SU-DHL-6 (cell line): Measurements from ENCODE around the gene LFNG.

Source experiments
- H2AFZ ChIP-seq: fragments of 200-600 bp; sonication (generic); 2 replicates; pipeline ENCODE4 v1.6.1; 2014; ENCODE audit warnings: low read depth, mild to moderate bottlenecking, moderate library complexity, mixed read lengths, antibody characterized with exemption, low read length; ENCODE audit not compliant: severe bottlenecking
- H3F3A ChIP-seq: fragments of 200-600 bp; shearing (Covaris generic); 2 replicates; pipeline ENCODE4 v1.6.0; 2016; ENCODE audit warnings: antibody characterized with exemption, mild to moderate bottlenecking; ENCODE audit not compliant: insufficient read depth
- H3K27ac ChIP-seq: fragments of 200-600 bp; sonication (generic); 2 replicates; pipeline ENCODE4 v1.5.1; 2016; ENCODE audit warnings: low read depth, mild to moderate bottlenecking, low read length, moderate library complexity, mixed read lengths
- H3K27me3 ChIP-seq: fragments of 200-600 bp; sonication (generic), shearing (Covaris generic); 2 replicates; pipeline ENCODE4 v1.6.0; 2014; ENCODE audit warnings: mild to moderate bottlenecking, low read length
- H3K36me3 ChIP-seq: fragments of 200-600 bp; sonication (generic); 2 replicates; pipeline ENCODE4 v1.6.1; 2014; ENCODE audit warnings: mild to moderate bottlenecking, low read length, mixed read lengths
- H3K4me2 ChIP-seq: fragments of 300-600, 200-600 bp; shearing (Covaris generic), sonication (generic); 2 replicates; pipeline ENCODE4 v1.6.0; 2014; ENCODE audit warnings: low read length, low read depth, mild to moderate bottlenecking; ENCODE audit not compliant: poor library complexity, severe bottlenecking
- H3K4me3 ChIP-seq: fragments of 200-600 bp; sonication (generic); 2 replicates; pipeline ENCODE4 v1.5.1; 2014; ENCODE audit warnings: antibody characterized with exemption, low read length, mild to moderate bottlenecking, mixed read lengths; ENCODE audit not compliant: insufficient read depth, poor library complexity, severe bottlenecking
- H3K79me2 ChIP-seq: fragments of 200-600 bp; sonication (generic); 2 replicates; pipeline ENCODE4 v1.6.1; 2014; ENCODE audit warnings: mild to moderate bottlenecking, low read length, moderate library complexity; ENCODE audit not compliant: insufficient read depth
- H3K9ac ChIP-seq: fragments of 200-600 bp; sonication (generic); 2 replicates; pipeline ENCODE4 v1.7.0; 2014; ENCODE audit warnings: mild to moderate bottlenecking, low read length
- H3K9me2 ChIP-seq: fragments of 200-600 bp; sonication (generic); replicated peaks from 2 replicates; pipeline ENCODE4 v1.6.1; 2014; ENCODE audit warnings: low read length; ENCODE audit not compliant: insufficient read depth
- H3K9me3 ChIP-seq: fragments of 200-600 bp; sonication (generic); 2 replicates; pipeline ENCODE4 v1.6.1; 2014; ENCODE audit warnings: low read length, mixed read lengths; ENCODE audit not compliant: insufficient read depth
- H4K20me1 ChIP-seq: fragments of 200-600 bp; sonication (generic); 2 replicates; pipeline ENCODE4 v1.6.1; 2014; ENCODE audit warnings: low read depth, mild to moderate bottlenecking, antibody characterized with exemption, low read length, moderate library complexity, mixed read lengths
- CTCF ChIP-seq: fragments of 200-600 bp; sonication (generic); IDR thresholded peaks from one replicate; pipeline ENCODE4 v1.5.1; 2017; ENCODE audit warnings: antibody characterized with exemption, mild to moderate bottlenecking, low read length, moderate library complexity; ENCODE audit not compliant: insufficient read depth, poor library complexity, severe bottlenecking
- EZH2phosphoT487 ChIP-seq: fragments of 200-600 bp; sonication (generic), shearing (Covaris generic); conservative IDR thresholded peaks from 2 replicates; pipeline ENCODE4 v1.6.1; 2018; ENCODE audit warnings: mild to moderate bottlenecking, antibody characterized with exemption, low read length, moderate library complexity, mixed read lengths

The LFNG gene

GRCh38 chr7:2478800-2479199 lies 40.8 kb upstream of the LFNG start:
- no peaks in the 10 kb centered on the region for H3K9me3 ChIP-seq
- H3F3A ChIP-seq = no peaks in the 10 kb centered on the region
- no peaks in the 10 kb centered on the region for H3K36me3 ChIP-seq
- H3K4me3 ChIP-seq = no peak overlapping the region
- TF ChIP-seq EZH2phosphoT487 (no peak), CTCF (no peak)
- H3K27ac ChIP-seq = no peak overlapping the region
- no peak overlapping the region for H3K9ac ChIP-seq
- no peaks in the 10 kb centered on the region for H4K20me1 ChIP-seq
- no peak overlapping the region for H3K4me2 ChIP-seq
- H3K27me3 ChIP-seq = no peaks in the 10 kb centered on the region
- H3K79me2 ChIP-seq = no peaks in the 10 kb centered on the region
- no peak overlapping the region for H2AFZ ChIP-seq
- H3K9me2 ChIP-seq = no peaks in the 10 kb centered on the region

DNA sequence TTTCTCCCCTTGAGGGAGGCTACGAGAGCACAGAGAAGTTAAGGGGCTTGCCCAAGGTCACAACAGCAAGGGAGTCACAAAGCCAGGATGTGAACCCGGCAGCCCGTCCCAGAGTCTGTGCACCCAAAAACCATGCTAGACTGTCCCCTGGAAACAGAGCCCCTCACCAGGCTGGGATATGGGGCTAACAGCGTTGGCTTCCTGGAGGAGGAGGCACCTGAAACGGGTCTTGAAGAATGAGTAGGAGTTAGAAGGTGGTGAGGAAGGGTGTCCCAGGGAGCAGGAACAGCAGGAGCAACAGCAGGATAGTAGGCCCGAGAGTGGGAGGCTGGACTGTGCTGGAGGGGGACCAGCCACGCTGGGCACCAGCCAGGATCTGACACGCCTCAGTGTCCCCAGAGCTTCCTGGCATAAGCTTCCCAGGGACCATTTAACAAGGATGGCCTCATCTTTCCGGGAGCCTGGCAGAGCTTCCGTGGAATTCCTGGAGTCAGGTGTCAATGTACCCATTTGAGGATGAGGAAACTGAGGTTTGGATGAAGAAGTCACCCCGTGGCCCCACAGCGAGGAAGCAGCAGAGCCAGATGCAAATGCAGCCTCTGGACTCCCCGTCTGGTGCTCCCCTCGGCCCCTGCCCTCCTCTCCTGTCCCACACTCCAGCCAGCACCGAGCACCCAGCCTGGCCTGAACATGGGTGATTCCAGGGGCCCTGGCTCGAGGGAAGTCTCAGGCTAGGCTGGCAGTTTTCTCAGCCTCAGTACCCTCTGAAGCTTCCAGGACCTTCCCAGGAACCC lies 40.1 kb upstream of the LFNG start:
- H3K27ac ChIP-seq = no peak overlapping the region
- H3K4me3 ChIP-seq = no peak overlapping the region
- no peaks in the 10 kb centered on the region for H3K9me2 ChIP-seq
- H3F3A ChIP-seq = no peaks in the 10 kb centered on the region
- no peaks in the 10 kb centered on the region for H4K20me1 ChIP-seq
- H2AFZ ChIP-seq = no peak overlapping the region
- no peaks in the 10 kb centered on the region for H3K36me3 ChIP-seq
- H3K4me2 ChIP-seq = no peak overlapping the region
- H3K9me3 ChIP-seq = no peaks in the 10 kb centered on the region
- no peak for TF ChIP-seq EZH2phosphoT487
- TF ChIP-seq CTCF = no peak
- no peak overlapping the region for H3K9ac ChIP-seq
- H3K27me3 ChIP-seq = no peaks in the 10 kb centered on the region
- no peaks in the 10 kb centered on the region for H3K79me2 ChIP-seq

GRCh38 chr7:2480070-2480408 lies 39.5 kb upstream of the LFNG start:
- Histone ChIP-seq H2AFZ (no peak overlapping the region), H3K4me3 (no peak overlapping the region), H3K79me2 (no peaks in the 10 kb centered on the region), H3K4me2 (no peak overlapping the region), H3K9me3 (no peaks in the 10 kb centered on the region), H3F3A (no peaks in the 10 kb centered on the region), H3K27me3 (no peaks in the 10 kb centered on the region), H3K9ac (no peak overlapping the region), H3K27ac (no peak overlapping the region), H3K9me2 (no peaks in the 10 kb centered on the region), H3K36me3 (no peaks in the 10 kb centered on the region), H4K20me1 (no peaks in the 10 kb centered on the region)
- TF ChIP-seq EZH2phosphoT487 = no peak
- no peak for TF ChIP-seq CTCF

- Histone ChIP-seq H3K27me3 (no peaks in the 10 kb centered on the region), H3K27ac (no peak overlapping the region), H3K4me3 (no peak overlapping the region), H2AFZ (no peak overlapping the region), H3K9ac (no peak overlapping the region), H3K4me2 (no peak overlapping the region), H3F3A (no peaks in the 10 kb centered on the region), H4K20me1 (no peaks in the 10 kb centered on the region), H3K9me2 (no peaks in the 10 kb centered on the region), H3K36me3 (no peaks in the 10 kb centered on the region), H3K79me2 (no peaks in the 10 kb centered on the region), H3K9me3 (no peaks in the 10 kb centered on the region)
- TF ChIP-seq EZH2phosphoT487 (no peak), CTCF (no peak)
Observed at GRCh38 chr7:2481195-2481594, 38.4 kb upstream of the LFNG start.
